ENCODE results near the gene ABCB1.

GRCh38 chr7:87474533-87475358 lies 125.9 kb downstream of the ABCB1 start:
- no peak for TF ChIP-seq ATF3 (IDR thresholded peaks at IDR 0.05; ENCODE audit: insufficient read depth, low read depth, low read length)
- no peak for TF ChIP-seq RFX5 (IDR thresholded peaks at IDR 0.05; ENCODE audit: borderline replicate concordance, low read depth, low read length)
- TF ChIP-seq CREB1 (IDR thresholded peaks at IDR 0.05) = no peak
- no peak for TF ChIP-seq TAF1 (IDR thresholded peaks at IDR 0.05; ENCODE audit: low read depth, low read length)
